GM21528 (cell line): ENCODE data around the gene TRPC5OS.

ENCODE experiments used
- ATAC-seq: cut with Tn5 transposase; IDR thresholded peaks from one replicate; pipeline ENCODE4 v1.9.1; 2021; ENCODE audit warnings: mild to moderate bottlenecking, moderate library complexity; ENCODE audit not compliant: unreplicated experiment, low FRiP score

Gene TRPC5OS

DNA sequence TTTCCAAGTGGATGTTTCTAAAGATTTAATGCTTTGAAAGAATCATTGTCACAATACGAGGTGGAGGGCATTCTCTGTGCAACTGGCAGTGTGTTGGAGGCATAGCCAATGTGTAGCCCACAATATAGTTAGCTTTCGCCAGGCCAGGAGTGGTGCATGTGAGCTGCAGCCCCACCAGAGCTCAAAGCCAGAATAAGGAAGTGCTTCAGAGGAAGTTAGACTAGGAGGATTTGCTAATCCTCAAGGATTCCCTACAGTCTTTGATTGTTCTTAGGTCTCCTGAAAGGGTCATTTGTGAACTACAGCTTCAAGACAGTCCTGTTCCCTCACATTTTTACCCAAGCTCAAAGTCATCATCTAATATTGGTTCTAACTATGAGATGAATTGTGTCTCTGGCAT lies 16.4 kb downstream of the TRPC5OS start:
- ATAC-seq: no peak

DNA sequence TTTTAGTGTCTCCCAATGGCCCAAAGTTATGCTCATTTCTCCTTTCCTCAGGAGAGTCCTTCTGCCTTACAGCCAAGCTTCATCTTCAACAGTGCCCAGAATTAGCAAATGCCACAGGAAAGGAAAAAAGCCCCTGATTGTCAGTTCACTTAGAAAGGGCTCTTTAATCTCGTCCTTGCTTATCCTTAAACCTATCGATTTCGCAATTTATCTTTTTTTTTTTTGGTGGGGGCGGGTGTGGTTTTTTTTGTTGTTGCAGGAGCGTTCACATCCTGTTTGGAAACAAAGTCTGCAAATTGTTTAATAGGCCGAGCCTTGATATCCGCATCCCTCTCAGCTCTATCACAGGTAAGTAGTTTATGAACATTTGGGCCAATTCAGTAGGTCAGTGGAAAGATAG lies 20.2 kb downstream of the TRPC5OS start:
- no peak for ATAC-seq

DNA sequence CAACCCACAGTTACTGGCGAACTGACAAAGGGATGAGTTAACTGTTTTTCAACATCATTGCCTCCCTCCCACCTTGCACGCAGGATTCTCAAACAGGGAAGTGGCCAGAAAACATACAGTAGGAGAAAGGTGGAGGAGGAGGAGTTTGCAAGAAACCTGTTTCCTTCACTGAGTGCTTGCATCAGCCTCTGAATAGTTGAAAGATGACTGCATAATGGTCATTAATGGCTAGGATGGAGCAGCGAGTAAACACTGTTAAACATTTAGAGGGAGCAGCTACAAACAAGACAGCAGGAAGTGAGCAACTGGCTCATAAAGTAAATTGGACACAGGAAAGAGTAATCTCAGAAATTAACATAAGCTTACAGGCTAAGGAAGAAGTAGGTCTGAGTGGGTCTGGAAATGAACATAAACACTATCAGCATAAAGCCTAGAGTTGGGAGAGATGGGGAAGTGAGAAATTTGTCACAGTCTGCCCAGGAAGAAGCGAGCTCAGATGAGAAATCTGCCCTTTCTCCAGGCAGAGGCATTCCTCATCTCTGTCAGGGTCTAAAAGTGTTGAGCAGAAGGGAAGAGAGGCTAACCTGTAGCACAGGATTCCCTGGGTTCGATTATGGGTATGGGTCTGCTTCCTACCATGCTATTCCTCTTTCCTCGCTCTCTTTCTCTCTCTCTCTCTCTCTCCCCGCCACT lies 38.6 kb downstream of the TRPC5OS start:
- ATAC-seq: no peak

DNA sequence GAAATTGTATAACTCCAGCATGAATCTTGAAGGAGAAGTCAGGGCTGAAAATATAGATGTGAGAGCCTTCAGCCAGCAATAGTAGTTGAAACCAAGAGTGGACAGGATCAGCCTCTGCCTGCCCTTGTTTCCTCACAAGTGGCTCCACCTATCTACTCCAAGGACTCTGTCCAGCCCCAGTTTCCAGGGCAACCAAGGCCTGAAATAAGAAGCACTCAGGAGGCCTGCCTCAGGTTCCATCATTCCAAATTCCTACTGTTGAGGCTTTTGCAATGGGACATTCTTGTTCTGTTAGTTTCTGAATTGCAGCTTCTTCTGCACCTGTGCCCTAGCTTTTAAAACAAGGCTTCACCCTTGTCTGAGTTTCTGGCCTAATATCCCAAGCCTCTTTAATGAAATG lies 41.6 kb downstream of the TRPC5OS start:
- no peak for ATAC-seq

DNA sequence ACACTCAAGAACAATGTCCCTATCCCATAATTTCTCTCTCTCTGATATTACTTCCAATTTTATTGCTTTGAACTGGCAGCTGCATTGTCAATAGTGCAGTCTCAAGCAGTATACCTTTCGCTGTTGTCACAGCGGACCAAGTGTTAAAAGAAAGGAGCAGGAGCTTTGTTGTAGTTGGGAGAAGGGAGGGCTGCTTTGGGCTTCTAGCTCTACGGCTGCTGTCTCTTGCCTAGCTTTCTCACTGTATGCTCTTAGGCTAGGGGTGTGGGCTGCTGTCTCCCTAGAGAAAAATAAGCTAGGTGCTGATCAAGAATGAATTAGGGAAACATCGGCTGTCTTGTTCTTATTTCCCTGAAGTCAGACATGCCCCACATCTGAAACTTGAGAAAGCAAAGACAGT lies 52.5 kb downstream of the TRPC5OS start:
- no peak for ATAC-seq
